Measurements from ENCODE around the gene CALCR.
A peak's percentile ranks its signal among the peaks of the same experiment; 100 is the strongest.

CALCR gene

DNA sequence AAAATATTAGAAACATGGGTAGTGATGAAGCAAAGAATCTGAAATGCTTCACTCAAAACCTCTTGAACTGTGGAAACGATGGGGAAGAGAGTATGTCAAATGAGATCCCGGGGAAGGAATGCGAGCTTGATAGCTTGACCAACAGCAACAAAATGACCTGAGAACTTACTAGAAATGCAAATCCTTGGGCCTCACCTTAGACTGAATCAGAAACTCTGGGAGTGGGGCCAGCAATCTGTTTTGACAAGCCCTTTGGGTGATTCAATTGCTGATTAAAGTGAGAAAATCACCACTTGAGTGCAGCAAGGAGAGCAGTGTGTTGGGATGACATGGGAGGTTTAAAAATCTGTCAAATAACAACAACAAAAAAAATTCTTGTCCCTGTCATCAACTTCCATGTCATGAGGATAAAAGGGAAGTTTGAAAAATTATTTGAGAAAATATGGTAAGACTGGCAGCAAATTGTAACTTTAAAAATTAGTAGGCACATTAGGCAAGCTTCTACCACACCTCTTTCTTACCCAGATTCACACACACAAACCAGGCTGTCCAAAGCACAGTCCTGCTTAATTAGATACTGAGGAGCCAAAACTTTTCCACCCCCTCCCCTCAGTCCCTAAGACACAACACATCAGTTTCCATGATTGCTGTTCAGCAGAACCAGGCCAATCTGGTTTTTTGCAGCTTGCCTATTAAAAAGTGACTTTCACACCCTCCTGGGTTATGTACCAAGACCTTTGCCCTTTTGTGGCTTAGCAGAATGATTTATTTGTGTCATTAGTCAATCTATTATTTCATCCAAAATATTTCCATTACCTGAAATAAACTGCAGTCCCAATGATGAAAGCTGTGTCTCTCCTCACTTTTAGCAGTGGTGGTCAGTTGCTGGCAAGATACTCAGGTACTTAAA, 15.6 kb downstream of the CALCR start (continued):
- TF ChIP-seq, protein P1, sequence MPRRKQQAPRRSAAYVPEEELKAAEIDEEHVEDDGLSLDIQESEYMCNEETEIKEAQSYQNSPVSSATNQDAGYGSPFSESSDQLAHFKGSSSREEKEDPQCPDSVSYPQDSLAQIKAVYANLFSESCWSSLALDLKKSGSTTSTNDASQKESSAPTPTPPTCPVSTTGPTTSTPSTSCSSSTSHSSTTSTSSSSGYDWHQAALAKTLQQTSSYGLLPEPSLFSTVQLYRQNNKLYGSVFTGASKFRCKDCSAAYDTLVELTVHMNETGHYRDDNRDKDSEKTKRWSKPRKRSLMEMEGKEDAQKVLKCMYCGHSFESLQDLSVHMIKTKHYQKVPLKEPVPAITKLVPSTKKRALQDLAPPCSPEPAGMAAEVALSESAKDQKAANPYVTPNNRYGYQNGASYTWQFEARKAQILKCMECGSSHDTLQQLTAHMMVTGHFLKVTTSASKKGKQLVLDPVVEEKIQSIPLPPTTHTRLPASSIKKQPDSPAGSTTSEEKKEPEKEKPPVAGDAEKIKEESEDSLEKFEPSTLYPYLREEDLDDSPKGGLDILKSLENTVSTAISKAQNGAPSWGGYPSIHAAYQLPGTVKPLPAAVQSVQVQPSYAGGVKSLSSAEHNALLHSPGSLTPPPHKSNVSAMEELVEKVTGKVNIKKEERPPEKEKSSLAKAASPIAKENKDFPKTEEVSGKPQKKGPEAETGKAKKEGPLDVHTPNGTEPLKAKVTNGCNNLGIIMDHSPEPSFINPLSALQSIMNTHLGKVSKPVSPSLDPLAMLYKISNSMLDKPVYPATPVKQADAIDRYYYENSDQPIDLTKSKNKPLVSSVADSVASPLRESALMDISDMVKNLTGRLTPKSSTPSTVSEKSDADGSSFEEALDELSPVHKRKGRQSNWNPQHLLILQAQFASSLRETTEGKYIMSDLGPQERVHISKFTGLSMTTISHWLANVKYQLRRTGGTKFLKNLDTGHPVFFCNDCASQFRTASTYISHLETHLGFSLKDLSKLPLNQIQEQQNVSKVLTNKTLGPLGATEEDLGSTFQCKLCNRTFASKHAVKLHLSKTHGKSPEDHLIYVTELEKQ (tag by site-specific recombination; IDR thresholded peaks at IDR 0.05; ENCODE audit: borderline replicate concordance): no peak

DNA sequence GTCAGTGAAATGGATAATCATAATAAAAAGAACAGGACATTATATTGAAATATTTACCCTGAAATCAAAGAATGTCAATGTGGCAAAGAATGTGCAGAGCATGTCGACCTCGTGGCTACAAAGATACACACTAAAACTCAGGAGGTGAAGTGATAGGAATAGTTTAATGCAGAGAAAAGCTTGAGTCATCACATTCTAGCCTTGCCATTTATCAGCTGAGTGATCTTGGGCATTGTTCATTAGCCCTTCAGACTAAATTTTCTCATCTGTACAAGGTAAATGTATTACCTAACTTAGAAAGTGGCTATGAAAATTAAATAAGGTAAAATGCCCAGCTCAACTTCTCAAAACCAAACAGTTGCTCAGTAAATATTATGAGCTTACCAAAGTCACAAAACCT, 22.6 kb downstream of the CALCR start:
- POLR2A ChIA-PET: no interaction called here

DNA sequence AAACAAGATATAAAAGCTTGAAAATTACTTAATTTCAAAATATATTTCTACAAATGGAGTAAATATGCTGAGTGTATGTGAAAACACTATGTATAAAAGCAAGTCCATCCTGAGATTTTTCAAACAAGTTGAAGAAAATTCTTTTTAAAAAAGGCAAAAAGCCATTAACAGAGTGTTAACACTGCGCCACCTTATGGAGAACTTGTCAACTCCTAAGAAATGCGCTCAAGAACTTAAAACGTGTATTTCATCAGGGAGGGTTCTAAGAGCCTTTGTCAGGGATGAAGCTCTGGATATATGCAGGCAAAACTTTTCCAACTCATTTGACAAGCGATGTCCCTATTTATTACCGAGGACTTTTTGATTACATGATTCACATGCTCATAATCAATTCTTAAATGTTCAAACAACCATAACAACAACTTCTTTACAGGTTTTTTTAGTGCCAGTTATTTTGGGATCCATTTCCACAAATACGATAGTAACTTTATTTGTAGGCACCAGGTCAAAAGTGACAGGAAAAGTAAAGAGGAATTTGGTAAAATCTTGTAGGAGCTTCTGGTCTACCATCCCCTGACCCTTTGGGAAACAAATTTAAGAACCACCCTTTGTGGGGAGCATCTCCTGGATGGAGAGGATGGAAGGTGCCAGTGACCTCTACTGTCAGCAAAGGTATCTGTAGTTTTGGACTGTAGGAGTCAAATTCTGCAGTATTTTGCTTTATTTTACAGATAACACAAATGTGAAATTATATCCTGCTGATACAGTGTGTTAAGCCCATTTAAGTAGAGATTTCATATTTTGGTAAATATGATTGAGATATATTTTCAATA, 23.2 kb downstream of the CALCR start:
- H3K27ac ChIP-seq (ENCODE audit: extremely low read depth, low read depth, low read length): no peak overlapping the region
- CTCF ChIA-PET: interaction anchor here (0.5 to 3.5 kb wide), 38 partner anchors 8 to 1420 kb away, joined by 3 to 53 read pairs (median 4); no protein-coding TSS in a partner anchor
- H3K36me3 ChIP-seq (ENCODE audit: control insufficient read depth in 2 of 2, insufficient read depth in 1 of 2, low read length in 2 of 2): no peaks in the 10 kb centered on the region
- no peak for TF ChIP-seq SCRT1 (tag by site-specific recombination; IDR thresholded peaks at IDR 0.05; ENCODE audit: borderline replicate concordance)
- TF ChIP-seq ZNF660 (tag by site-specific recombination; IDR thresholded peaks at IDR 0.05): peak; percentile 35; the same call in 1 of the 2 replicates
- TF ChIP-seq, protein P2, sequence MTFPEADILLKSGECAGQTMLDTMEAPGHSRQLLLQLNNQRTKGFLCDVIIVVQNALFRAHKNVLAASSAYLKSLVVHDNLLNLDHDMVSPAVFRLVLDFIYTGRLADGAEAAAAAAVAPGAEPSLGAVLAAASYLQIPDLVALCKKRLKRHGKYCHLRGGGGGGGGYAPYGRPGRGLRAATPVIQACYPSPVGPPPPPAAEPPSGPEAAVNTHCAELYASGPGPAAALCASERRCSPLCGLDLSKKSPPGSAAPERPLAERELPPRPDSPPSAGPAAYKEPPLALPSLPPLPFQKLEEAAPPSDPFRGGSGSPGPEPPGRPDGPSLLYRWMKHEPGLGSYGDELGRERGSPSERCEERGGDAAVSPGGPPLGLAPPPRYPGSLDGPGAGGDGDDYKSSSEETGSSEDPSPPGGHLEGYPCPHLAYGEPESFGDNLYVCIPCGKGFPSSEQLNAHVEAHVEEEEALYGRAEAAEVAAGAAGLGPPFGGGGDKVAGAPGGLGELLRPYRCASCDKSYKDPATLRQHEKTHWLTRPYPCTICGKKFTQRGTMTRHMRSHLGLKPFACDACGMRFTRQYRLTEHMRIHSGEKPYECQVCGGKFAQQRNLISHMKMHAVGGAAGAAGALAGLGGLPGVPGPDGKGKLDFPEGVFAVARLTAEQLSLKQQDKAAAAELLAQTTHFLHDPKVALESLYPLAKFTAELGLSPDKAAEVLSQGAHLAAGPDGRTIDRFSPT (tag by site-specific recombination; IDR thresholded peaks at IDR 0.05): no peak
- peak; percentile 49 for TF ChIP-seq ZNF654 (tag by site-specific recombination; IDR thresholded peaks at IDR 0.05; ENCODE audit: low read depth)
- no peak for TF ChIP-seq ZNF140 (tag by site-specific recombination; IDR thresholded peaks at IDR 0.05)
- no peak overlapping the region for H3K4me3 ChIP-seq (ENCODE audit: low read depth, low read length)
- no peaks in the 10 kb centered on the region for H3K9me3 ChIP-seq (ENCODE audit: control insufficient read depth, insufficient read depth, low read depth, low read length)
- POLR2A ChIA-PET: no interaction called here
- H3K4me1 ChIP-seq (ENCODE audit: control insufficient read depth, insufficient read depth, low read length): no peaks in the 10 kb centered on the region

More for the DNA sequence above, 22.6 kb downstream of the CALCR start:
- Histone ChIP-seq H3K4me1 (ENCODE audit: control insufficient read depth, insufficient read depth, low read length) (no peaks in the 10 kb centered on the region), H3K36me3 (ENCODE audit: control insufficient read depth in 2 of 2, insufficient read depth in 1 of 2, low read length in 2 of 2) (no peaks in the 10 kb centered on the region), H3K9me3 (ENCODE audit: control insufficient read depth, insufficient read depth, low read depth, low read length) (no peaks in the 10 kb centered on the region), H3K27ac (ENCODE audit: extremely low read depth, low read depth, low read length) (no peak overlapping the region), H3K4me3 (ENCODE audit: low read depth, low read length) (no peak overlapping the region)
- CTCF ChIA-PET: interaction anchor here (0.6 to 3.5 kb wide), 12 partner anchors 10 to 414 kb away, joined by 3 to 53 read pairs (median 4); no protein-coding TSS in a partner anchor
- TF ChIP-seq, protein P3, sequence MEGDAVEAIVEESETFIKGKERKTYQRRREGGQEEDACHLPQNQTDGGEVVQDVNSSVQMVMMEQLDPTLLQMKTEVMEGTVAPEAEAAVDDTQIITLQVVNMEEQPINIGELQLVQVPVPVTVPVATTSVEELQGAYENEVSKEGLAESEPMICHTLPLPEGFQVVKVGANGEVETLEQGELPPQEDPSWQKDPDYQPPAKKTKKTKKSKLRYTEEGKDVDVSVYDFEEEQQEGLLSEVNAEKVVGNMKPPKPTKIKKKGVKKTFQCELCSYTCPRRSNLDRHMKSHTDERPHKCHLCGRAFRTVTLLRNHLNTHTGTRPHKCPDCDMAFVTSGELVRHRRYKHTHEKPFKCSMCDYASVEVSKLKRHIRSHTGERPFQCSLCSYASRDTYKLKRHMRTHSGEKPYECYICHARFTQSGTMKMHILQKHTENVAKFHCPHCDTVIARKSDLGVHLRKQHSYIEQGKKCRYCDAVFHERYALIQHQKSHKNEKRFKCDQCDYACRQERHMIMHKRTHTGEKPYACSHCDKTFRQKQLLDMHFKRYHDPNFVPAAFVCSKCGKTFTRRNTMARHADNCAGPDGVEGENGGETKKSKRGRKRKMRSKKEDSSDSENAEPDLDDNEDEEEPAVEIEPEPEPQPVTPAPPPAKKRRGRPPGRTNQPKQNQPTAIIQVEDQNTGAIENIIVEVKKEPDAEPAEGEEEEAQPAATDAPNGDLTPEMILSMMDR (tag by site-specific recombination; IDR thresholded peaks at IDR 0.05): no peak
- TF ChIP-seq ZNF560 (tag by site-specific recombination; IDR thresholded peaks at IDR 0.05; ENCODE audit: borderline replicate concordance): no peak
- TF ChIP-seq, protein P4, sequence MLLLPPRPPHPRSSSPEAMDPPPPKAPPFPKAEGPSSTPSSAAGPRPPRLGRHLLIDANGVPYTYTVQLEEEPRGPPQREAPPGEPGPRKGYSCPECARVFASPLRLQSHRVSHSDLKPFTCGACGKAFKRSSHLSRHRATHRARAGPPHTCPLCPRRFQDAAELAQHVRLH (tag by site-specific recombination; IDR thresholded peaks at IDR 0.05): no peak
- TF ChIP-seq IKZF3 (tag by site-specific recombination; IDR thresholded peaks at IDR 0.05): no peak
- TF ChIP-seq, protein P5, sequence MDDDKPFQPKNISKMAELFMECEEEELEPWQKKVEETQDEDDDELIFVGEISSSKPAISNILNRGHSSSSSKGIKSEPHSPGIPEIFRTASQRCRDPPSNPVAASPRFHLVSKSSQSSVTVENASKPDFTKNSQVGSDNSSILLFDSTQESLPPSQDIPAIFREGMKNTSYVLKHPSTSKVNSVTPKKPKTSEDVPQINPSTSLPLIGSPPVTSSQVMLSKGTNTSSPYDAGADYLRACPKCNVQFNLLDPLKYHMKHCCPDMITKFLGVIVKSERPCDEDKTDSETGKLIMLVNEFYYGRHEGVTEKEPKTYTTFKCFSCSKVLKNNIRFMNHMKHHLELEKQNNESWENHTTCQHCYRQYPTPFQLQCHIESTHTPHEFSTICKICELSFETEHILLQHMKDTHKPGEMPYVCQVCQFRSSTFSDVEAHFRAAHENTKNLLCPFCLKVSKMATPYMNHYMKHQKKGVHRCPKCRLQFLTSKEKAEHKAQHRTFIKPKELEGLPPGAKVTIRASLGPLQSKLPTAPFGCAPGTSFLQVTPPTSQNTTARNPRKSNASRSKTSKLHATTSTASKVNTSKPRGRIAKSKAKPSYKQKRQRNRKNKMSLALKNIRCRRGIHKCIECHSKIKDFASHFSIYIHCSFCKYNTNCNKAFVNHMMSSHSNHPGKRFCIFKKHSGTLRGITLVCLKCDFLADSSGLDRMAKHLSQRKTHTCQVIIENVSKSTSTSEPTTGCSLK (tag by site-specific recombination; IDR thresholded peaks at IDR 0.05): no peak

Measured in HEK293 (cell line).